Lower leg skin (tissue), 4 donors: ENCODE results near the gene HIPK2. TPM values are rescaled to one million over a fixed set of nuclear protein-coding genes. Genes with fewer than 3 reads are reported as not detected.

Experiments used
- DNase-seq, 2 donors: peaks; one replicate each; pipeline ENCODE4 v3.0.0-alpha.2; 2019; ENCODE audit warnings: low spot score in 2 of 2
- H3K4me3 ChIP-seq: fragments of 200-600 bp; sonication (generic); 2 replicates; pipeline ENCODE4 v1.5.1; 2017; ENCODE audit warnings: mild to moderate bottlenecking, low read depth; ENCODE audit not compliant: poor library complexity, severe bottlenecking
- CTCF ChIP-seq, 3 donors: fragments of 450-650 bp; IDR thresholded peaks; one replicate each; pipeline ENCODE4 v1.5.1; 2016; ENCODE audit warnings: antibody characterized with exemption in 3 of 3, mild to moderate bottlenecking in 3 of 3, moderate library complexity in 2 of 3
- POLR2A ChIP-seq, 2 donors: fragments of 450-650 bp; IDR thresholded peaks; one replicate each; pipeline ENCODE4 v1.6.1; 2016 to 2017; ENCODE audit warnings: antibody characterized with exemption in 2 of 2, mild to moderate bottlenecking in 1 of 2, moderate library complexity in 1 of 2
- WGBS, 2 donors: methylation state at CpG; one replicate each; pipeline ENCODE4 v1.1.5; 2018; 5-methylcytosine and 5-hydroxymethylcytosine counted together
- intact Hi-C: fragments of 100-400 bp; cut with DNase I; formaldehyde crosslinking; loops from one replicate; pipeline ENCODE4 v1.15.0; 2023; ENCODE audit warnings: low total_unique reads
- total RNA-seq, 4 donors: library from RNA; depleted of rRNA; stranded (reverse); fragments of >200 nt; gene quantifications; one replicate each; pipeline ENCODE4 v1.1.0, GENCODE V29; 2016

The HIPK2 gene
- total RNA-seq, 4 donors from 2014 or later: 4.5 to 14.9 (median 10.4) TPM

GRCh38 chr7:139725858-139726484, 51.8 kb downstream of the HIPK2 start:
- intact Hi-C loops: no loop called here
- WGBS, 2 donors: 88 to 89% methylated on average over 6 of the region's 6 CpGs
- DNase-seq: peak in 1 of 2 donors; percentile 45
- TF ChIP-seq POLR2A (IDR thresholded peaks at IDR 0.05): no peak
- no peak for TF ChIP-seq CTCF (IDR thresholded peaks at IDR 0.05)
- H3K4me3 ChIP-seq: no peak overlapping the region

GRCh38 chr7:139725077-139725476, 52.7 kb downstream of the HIPK2 start:
- DNase-seq: peak in 1 of 2 donors; percentile 69
- TF ChIP-seq CTCF (IDR thresholded peaks at IDR 0.05) (no peak), POLR2A (IDR thresholded peaks at IDR 0.05) (no peak)
- intact Hi-C loops: no loop called here
- 85 to 87% methylated on average over 6 of the region's 6 CpGs for WGBS, 2 donors
- H3K4me3 ChIP-seq: no peak overlapping the region

- DNase-seq: no peak
- TF ChIP-seq POLR2A (IDR thresholded peaks at IDR 0.05) (no peak), CTCF (IDR thresholded peaks at IDR 0.05) (no peak)
- WGBS, 2 donors: 90 to 91% methylated on average over 4 of the region's 4 CpGs
- intact Hi-C loops: no loop called here
- no peak overlapping the region for H3K4me3 ChIP-seq
These were observed 55.2 kb downstream of the HIPK2 start for GRCh38 chr7:139722604-139723003.

- intact Hi-C loops: no loop called here
- TF ChIP-seq CTCF (IDR thresholded peaks at IDR 0.05) (no peak), POLR2A (IDR thresholded peaks at IDR 0.05) (no peak)
- no peak for DNase-seq
- H3K4me3 ChIP-seq: no peak overlapping the region
- WGBS, 2 donors: 94% methylated on average over 2 of the region's 2 CpGs
These were observed 56.0 kb downstream of the HIPK2 start for GRCh38 chr7:139721821-139722220.

GRCh38 chr7:139721417-139721816, 56.4 kb downstream of the HIPK2 start:
- intact Hi-C loops: no loop called here
- no peak overlapping the region for H3K4me3 ChIP-seq
- TF ChIP-seq POLR2A (IDR thresholded peaks at IDR 0.05) (no peak), CTCF (IDR thresholded peaks at IDR 0.05) (no peak)
- WGBS, 2 donors: 93 to 94% methylated on average over 4 of the region's 4 CpGs
- DNase-seq: no peak

GRCh38 chr7:139720705-139721231, 57.0 kb downstream of the HIPK2 start:
- TF ChIP-seq CTCF (IDR thresholded peaks at IDR 0.05): no peak
- no peak for TF ChIP-seq POLR2A (IDR thresholded peaks at IDR 0.05)
- H3K4me3 ChIP-seq: no peak overlapping the region
- intact Hi-C loops: no loop called here
- WGBS, 2 donors: 67 to 70% methylated on average over 12 of the region's 12 CpGs
- DNase-seq: peak in 1 of 2 donors; percentile 84
